22Rv1 (cell line): ENCODE measurements around the gene XAF1.

Experiments
- H3K27ac ChIP-seq: fragments of 450-650 bp; 2 replicates; pipeline ENCODE4 v1.5.1; 2017
- CTCF ChIP-seq: fragments of 450-650 bp; IDR thresholded peaks from 2 replicates; pipeline ENCODE4 v1.5.1; 2017; ENCODE audit warnings: mild to moderate bottlenecking
- ZFX ChIP-seq: fragments of 450-650 bp; IDR thresholded peaks from 2 replicates; pipeline ENCODE4 v1.6.1; 2017; ENCODE audit warnings: antibody characterized with exemption, borderline replicate concordance

The XAF1 gene

GRCh38 chr17:6753006-6753445 lies 2.8 kb upstream of the XAF1 start:
- H3K27ac ChIP-seq, result no peak overlapping the region
- no peak for TF ChIP-seq ZFX
- TF ChIP-seq CTCF, result no peak

GRCh38 chr17:6753546-6753945 lies 2.3 kb upstream of the XAF1 start:
- H3K27ac ChIP-seq, result no peak overlapping the region
- no peak for TF ChIP-seq CTCF
- TF ChIP-seq ZFX, result no peak

GRCh38 chr17:6755281-6755680 lies 565 bp upstream of the XAF1 start:
- no peak overlapping the region for H3K27ac ChIP-seq
- TF ChIP-seq CTCF, result no peak
- no peak for TF ChIP-seq ZFX

GRCh38 chr17:6756425-6757031 lies 682 bp downstream of the XAF1 start:
- TF ChIP-seq ZFX (no peak), CTCF (no peak)
- H3K27ac ChIP-seq, result no peak overlapping the region

GRCh38 chr17:6757747-6758146 lies 1.9 kb downstream of the XAF1 start:
- TF ChIP-seq ZFX (no peak), CTCF (no peak)
- H3K27ac ChIP-seq, result no peak overlapping the region

- TF ChIP-seq CTCF (no peak), ZFX (no peak)
- no peak overlapping the region for H3K27ac ChIP-seq
Measured at GRCh38 chr17:6761779-6762178, 5.9 kb downstream of the XAF1 start.

- no peak for TF ChIP-seq CTCF
- no peak for TF ChIP-seq ZFX
- H3K27ac ChIP-seq, result no peak overlapping the region
Measured at GRCh38 chr17:6768447-6768846, 12.6 kb downstream of the XAF1 start.
